A549 treated with ZK216348 at 1 μM for 4 hours (cell line): ENCODE measurements around the gene COPS9. TPM values are rescaled to one million over a fixed set of nuclear protein-coding genes. Genes with fewer than 3 reads are reported as not detected.

Source experiments
- total RNA-seq: library from RNA; stranded (reverse); fragments of 200-300 nt; extraction: Qiagen RNA extraction; gene quantifications from 5 replicates; pipeline ENCODE4 v1.2.3, GENCODE V29; 2022; ENCODE audit warnings: low read depth

The COPS9 gene
- total RNA-seq, result 234 to 310 TPM (median 273 TPM) in 5 replicates

DNA sequence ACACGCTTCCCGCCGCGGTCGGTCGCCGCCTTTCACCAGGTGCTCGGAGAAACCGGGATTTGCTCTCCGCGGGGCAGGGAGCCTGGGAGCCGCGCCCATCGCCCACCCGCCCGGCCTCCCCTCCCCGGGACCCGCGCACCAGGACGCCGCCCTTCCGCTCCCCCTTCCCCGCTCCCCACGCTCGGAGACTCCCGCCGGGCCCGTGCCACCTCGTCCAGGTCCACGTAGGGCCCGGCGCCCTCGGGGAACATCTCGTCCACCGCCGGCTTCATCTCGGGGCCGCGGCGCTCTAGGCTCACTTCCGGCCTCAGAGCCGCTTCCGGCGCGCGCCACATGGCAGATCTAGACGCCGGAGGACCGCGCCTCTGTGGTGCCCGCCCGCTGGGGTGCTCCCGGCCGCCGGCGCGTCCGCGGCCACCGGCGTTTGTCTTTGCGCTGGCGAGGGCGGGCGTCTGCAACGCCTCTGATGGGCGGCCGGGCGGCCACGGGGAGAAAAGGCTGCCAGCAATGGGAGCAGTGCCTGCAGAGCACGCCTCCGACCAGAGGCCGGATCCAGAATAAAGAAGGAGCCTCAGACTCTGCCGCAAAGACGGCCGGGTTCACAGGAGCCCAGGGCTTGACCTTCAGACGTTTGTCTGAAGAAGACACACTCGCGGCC lies at the start of gene COPS9:
COPS9 (minus strand) TSS at position 293 of the 658 bp plus-strand sequence; CDS start at position 272, 21 bp downstream.

DNA sequence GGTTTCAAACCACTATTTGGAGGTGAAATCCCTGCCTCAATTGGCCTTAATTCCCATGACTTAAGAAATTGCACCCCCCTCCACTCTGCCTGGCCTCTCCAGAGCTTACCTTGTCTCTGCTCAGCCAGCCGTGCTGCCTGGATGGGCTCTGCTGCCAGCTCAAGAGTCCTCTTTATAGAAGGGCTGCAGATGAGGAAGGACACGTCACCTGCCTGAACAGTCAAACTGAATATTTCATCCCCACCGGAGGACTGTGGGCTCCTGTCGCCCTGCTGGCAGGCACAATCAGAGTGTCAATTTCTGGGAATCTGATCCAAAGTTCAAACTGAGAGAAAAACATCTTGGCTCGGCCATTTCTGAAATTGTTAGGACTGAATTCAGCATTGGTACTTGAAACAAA lies 4.4 kb upstream of the COPS9 start, which contains the start of gene OTOS:
OTOS (minus strand) TSS at position 148 of the 400 bp plus-strand sequence. CDS start 332 bp downstream, outside the sequence.

Other genes with a start within 250 kb of the COPS9 start
- gene NDUFA10, start 111.0 kb downstream of the COPS9 start, total RNA-seq, result 128 to 140 TPM (median 130 TPM) in 5 replicates
- not detected in 5 replicates for gene OR6B2, start 105.9 kb downstream of the COPS9 start, total RNA-seq
- gene OR6B3, start 82.8 kb downstream of the COPS9 start, total RNA-seq, result not detected in 5 replicates
- not detected in 5 replicates for gene OTOS, start 4.4 kb upstream of the COPS9 start, total RNA-seq